Loucy (cell line): ENCODE data around the gene KCNH2.

ENCODE experiments used
- H2AFZ ChIP-seq: fragments of 200-600 bp; sonication (generic); 2 replicates; pipeline ENCODE4 v1.6.0; 2016; ENCODE audit warnings: antibody characterized with exemption, mild to moderate bottlenecking, low read length, moderate library complexity
- H3F3A ChIP-seq: fragments of 200-600 bp; 2 replicates; pipeline ENCODE4 v1.6.0; 2016; ENCODE audit warnings: antibody characterized with exemption, low read depth, mild to moderate bottlenecking
- H3K27me3 ChIP-seq: fragments of 200-600 bp; sonication (generic); 2 replicates; pipeline ENCODE4 v1.6.1; 2014; ENCODE audit warnings: low read length, mild to moderate bottlenecking; ENCODE audit not compliant: insufficient read depth, poor library complexity, severe bottlenecking
- H3K36me3 ChIP-seq: fragments of 200-600 bp; sonication (generic); 2 replicates; pipeline ENCODE4 v1.6.1; 2016; ENCODE audit warnings: low read length; ENCODE audit not compliant: insufficient read depth
- H3K4me1 ChIP-seq: fragments of 200-600 bp; sonication (generic); 2 replicates; pipeline ENCODE4 v1.5.1; 2014; ENCODE audit warnings: low read length, mild to moderate bottlenecking; ENCODE audit not compliant: insufficient read depth, poor library complexity, severe bottlenecking
- H3K4me2 ChIP-seq: fragments of 200-600 bp; sonication (generic); 2 replicates; pipeline ENCODE4 v1.6.0; 2014; ENCODE audit warnings: antibody characterized with exemption, low read length, low read depth, mild to moderate bottlenecking; ENCODE audit not compliant: poor library complexity, severe bottlenecking
- H3K4me3 ChIP-seq: fragments of 200-600 bp; sonication (generic); 2 replicates; pipeline ENCODE4 v1.5.1; 2014; ENCODE audit warnings: low read length, mild to moderate bottlenecking, mixed read lengths; ENCODE audit not compliant: poor library complexity, severe bottlenecking
- H3K79me2 ChIP-seq: fragments of 200-600 bp; sonication (generic); 2 replicates; pipeline ENCODE4 v1.6.1; 2014; ENCODE audit warnings: low read length; ENCODE audit not compliant: insufficient read depth
- H3K9ac ChIP-seq: fragments of 200-600 bp; sonication (generic); 2 replicates; pipeline ENCODE4 v1.6.0; 2014; ENCODE audit warnings: mild to moderate bottlenecking, low read depth, low read length, moderate library complexity; ENCODE audit not compliant: poor library complexity, severe bottlenecking
- H3K9me2 ChIP-seq: fragments of 200-600 bp; sonication (generic); replicated peaks from 2 replicates; pipeline ENCODE4 v1.6.1; 2016; ENCODE audit warnings: low read depth, low read length, mixed read lengths
- H3K9me3 ChIP-seq: fragments of 200-600 bp; sonication (generic); 2 replicates; pipeline ENCODE4 v1.6.1; 2014; ENCODE audit warnings: mild to moderate bottlenecking, antibody characterized with exemption, low read length, low read depth; ENCODE audit not compliant: insufficient read depth
- H4K20me1 ChIP-seq: fragments of 200-600 bp; sonication (generic); 2 replicates; pipeline ENCODE4 v1.6.0; 2014; ENCODE audit warnings: antibody characterized with exemption, low read length, mild to moderate bottlenecking; ENCODE audit not compliant: insufficient read depth, poor library complexity, severe bottlenecking
- EZH2phosphoT487 ChIP-seq: fragments of 200-600 bp; IDR thresholded peaks from 2 replicates; pipeline ENCODE4 v1.6.1; 2018; ENCODE audit warnings: antibody characterized with exemption, mild to moderate bottlenecking, moderate library complexity, borderline replicate concordance
- TF ChIP-seq, protein P1 (sequence below): fragments of 200-600 bp; sonication (generic); conservative IDR thresholded peaks from 2 replicates; pipeline ENCODE4 v1.5.1; 2014; ENCODE audit warnings: mild to moderate bottlenecking, antibody characterized with exemption, low read length

The KCNH2 gene

DNA sequence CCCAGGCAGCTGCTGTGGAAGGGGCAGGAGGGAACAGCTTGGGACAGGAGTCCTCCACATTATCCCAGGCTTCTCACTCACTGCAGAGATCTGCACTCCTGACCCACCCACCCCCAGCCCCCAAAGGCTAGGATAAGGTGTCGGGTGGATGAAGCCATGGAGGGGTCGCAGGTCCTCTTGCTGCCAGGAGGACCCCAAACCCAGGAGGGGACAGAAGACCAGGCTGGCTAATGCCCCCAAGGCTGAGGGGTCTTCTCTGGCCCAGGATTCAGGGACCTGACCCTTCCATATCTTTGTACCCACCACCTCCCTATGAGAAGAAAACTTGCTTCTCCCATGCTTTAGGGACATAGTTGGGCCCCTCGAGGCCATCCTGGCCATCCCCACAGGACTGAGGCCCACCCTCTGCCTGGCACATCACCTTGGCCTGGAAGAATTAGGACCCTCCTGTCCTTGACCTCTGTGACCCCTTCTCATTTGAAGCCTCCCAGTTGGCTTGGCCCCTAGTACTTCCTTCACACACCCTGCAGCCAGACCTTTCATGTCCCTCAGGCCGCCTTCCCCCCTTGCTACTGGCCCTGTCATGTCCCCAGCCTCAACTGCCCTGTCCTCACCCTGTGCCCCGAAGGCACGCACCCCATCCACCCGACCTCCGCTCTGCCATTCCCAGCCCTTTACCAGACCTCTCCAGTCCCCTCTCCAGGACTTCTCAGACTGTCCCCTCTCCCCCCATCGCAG is 21.6 kb downstream of the KCNH2 start:
- H3K4me1 ChIP-seq = peaks cover 25% of the 10 kb centered on the region
- H3K79me2 ChIP-seq = no peaks in the 10 kb centered on the region
- H3F3A ChIP-seq = no peaks in the 10 kb centered on the region
- no peak overlapping the region for H2AFZ ChIP-seq
- no peaks in the 10 kb centered on the region for H3K36me3 ChIP-seq
- H3K27me3 ChIP-seq = no peaks in the 10 kb centered on the region
- TF ChIP-seq, protein P1, sequence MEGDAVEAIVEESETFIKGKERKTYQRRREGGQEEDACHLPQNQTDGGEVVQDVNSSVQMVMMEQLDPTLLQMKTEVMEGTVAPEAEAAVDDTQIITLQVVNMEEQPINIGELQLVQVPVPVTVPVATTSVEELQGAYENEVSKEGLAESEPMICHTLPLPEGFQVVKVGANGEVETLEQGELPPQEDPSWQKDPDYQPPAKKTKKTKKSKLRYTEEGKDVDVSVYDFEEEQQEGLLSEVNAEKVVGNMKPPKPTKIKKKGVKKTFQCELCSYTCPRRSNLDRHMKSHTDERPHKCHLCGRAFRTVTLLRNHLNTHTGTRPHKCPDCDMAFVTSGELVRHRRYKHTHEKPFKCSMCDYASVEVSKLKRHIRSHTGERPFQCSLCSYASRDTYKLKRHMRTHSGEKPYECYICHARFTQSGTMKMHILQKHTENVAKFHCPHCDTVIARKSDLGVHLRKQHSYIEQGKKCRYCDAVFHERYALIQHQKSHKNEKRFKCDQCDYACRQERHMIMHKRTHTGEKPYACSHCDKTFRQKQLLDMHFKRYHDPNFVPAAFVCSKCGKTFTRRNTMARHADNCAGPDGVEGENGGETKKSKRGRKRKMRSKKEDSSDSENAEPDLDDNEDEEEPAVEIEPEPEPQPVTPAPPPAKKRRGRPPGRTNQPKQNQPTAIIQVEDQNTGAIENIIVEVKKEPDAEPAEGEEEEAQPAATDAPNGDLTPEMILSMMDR = no peak
- TF ChIP-seq EZH2phosphoT487 = no peak
- no peaks in the 10 kb centered on the region for H3K9me2 ChIP-seq
- no peak overlapping the region for H3K4me2 ChIP-seq
- H3K9ac ChIP-seq = no peak overlapping the region
- H4K20me1 ChIP-seq = no peaks in the 10 kb centered on the region
- H3K4me3 ChIP-seq = no peak overlapping the region
- H3K9me3 ChIP-seq = no peaks in the 10 kb centered on the region

DNA sequence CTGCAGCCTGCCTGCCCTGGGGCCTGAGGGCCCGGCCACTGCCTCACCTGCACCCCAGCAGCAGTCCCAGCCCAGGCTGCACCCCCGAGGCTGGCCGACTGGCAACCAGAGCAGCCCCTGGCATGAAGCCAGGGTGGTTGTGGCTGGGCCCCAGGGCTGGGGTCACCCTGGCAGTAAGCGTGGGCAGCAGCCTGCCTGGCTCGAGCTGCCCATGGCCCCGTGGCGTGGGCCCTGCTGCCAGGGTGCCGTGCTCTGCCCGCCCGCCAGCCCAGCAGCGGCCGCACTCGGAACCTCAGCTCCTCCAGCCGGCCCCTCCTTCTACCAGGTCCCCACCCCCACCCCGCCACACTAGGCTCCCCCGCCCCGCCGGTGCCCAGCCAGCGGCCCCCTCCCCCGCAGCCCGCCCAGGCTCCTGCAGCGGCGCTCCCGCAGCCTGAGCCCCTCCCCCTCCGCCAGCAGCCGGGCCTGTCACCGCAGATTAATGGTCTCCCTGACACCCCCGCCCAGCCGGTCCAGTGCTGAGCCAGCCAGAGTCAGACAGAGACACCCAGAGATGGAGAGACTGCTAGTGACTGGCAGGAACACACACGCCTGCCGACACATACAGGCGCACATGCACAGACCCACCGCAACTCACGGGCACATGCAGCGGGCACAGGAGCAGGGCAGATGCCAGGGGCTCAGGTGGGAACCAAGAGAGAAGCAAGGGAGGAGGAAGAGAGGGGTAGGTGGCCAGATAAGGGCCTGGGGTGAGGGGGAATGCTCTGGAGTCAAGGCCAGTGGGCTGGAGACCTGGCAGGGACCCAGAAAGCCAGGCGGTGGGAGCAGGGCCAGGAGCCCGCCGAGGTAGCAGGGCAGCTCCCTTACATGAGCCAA is 22.4 kb downstream of the KCNH2 start:
- Histone ChIP-seq H4K20me1 (no peaks in the 10 kb centered on the region), H3K27me3 (no peaks in the 10 kb centered on the region), H3K36me3 (no peaks in the 10 kb centered on the region), H3K9me3 (no peaks in the 10 kb centered on the region), H2AFZ (no peak overlapping the region), H3K4me2 (no peak overlapping the region), H3K9me2 (no peaks in the 10 kb centered on the region), H3K4me3 (no peak overlapping the region), H3K9ac (no peak overlapping the region), H3F3A (no peaks in the 10 kb centered on the region), H3K79me2 (no peaks in the 10 kb centered on the region), H3K4me1 (peaks cover 17% of the 10 kb centered on the region)
- no peak for TF ChIP-seq EZH2phosphoT487
- TF ChIP-seq, protein P1 = no peak

DNA sequence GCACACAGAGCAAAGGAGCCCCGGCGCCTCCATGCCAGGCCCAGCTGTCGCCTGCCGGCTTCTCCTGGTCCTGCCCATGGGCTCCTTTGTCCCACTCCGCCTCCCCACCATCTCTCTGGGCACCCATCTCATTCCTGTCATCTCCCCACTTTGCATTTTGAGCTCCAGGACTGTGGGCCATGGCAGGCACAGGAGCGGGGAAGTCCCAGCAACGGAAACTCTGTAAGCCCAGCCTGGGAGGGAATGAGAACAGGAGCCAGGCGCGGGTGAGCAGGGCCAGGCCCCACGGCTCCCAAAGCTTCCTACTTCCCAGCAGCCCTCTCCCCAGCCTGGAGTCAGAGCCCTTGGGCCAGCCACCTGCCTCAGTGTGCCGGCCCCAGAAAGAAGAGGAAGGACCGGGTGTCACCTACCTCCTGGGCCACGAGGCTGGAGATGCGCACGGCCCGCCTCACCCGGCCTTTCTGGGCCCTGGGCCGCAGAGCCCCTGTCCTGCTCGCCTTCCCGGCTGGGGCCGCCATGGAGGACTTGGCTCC is 23.1 kb downstream of the KCNH2 start:
- no peak overlapping the region for H3K4me2 ChIP-seq
- no peak overlapping the region for H3K9ac ChIP-seq
- H3K9me3 ChIP-seq = no peaks in the 10 kb centered on the region
- no peaks in the 10 kb centered on the region for H3K9me2 ChIP-seq
- H4K20me1 ChIP-seq = no peaks in the 10 kb centered on the region
- no peaks in the 10 kb centered on the region for H3K36me3 ChIP-seq
- H3K4me3 ChIP-seq = no peak overlapping the region
- H3K4me1 ChIP-seq = peaks cover 18% of the 10 kb centered on the region
- H3F3A ChIP-seq = no peaks in the 10 kb centered on the region
- H3K79me2 ChIP-seq = no peaks in the 10 kb centered on the region
- TF ChIP-seq, protein P1 = no peak
- no peak for TF ChIP-seq EZH2phosphoT487
- H2AFZ ChIP-seq = no peak overlapping the region
- H3K27me3 ChIP-seq = no peaks in the 10 kb centered on the region
